SK-N-MC (cell line): ENCODE results near the gene GPX4.

Source experiments
- EZH2 ChIP-seq: fragments of 200-600 bp; sonication (generic); IDR thresholded peaks from one replicate; pipeline ENCODE4 v1.6.1; 2017; ENCODE audit warnings: antibody characterized with exemption
- FOXP2 ChIP-seq: optimal IDR thresholded peaks from 2 replicates; pipeline ENCODE3; 2011; ENCODE audit warnings: mild to moderate bottlenecking, moderate library complexity; ENCODE audit not compliant: insufficient read depth; ENCODE audit errors: extremely low read length, control extremely low read depth
- POLR2AphosphoS5 ChIP-seq: IDR thresholded peaks from 2 replicates; pipeline ENCODE4 v1.6.1; 2012; ENCODE audit warnings: mild to moderate bottlenecking, low read depth, low read length, borderline replicate concordance

DNA sequence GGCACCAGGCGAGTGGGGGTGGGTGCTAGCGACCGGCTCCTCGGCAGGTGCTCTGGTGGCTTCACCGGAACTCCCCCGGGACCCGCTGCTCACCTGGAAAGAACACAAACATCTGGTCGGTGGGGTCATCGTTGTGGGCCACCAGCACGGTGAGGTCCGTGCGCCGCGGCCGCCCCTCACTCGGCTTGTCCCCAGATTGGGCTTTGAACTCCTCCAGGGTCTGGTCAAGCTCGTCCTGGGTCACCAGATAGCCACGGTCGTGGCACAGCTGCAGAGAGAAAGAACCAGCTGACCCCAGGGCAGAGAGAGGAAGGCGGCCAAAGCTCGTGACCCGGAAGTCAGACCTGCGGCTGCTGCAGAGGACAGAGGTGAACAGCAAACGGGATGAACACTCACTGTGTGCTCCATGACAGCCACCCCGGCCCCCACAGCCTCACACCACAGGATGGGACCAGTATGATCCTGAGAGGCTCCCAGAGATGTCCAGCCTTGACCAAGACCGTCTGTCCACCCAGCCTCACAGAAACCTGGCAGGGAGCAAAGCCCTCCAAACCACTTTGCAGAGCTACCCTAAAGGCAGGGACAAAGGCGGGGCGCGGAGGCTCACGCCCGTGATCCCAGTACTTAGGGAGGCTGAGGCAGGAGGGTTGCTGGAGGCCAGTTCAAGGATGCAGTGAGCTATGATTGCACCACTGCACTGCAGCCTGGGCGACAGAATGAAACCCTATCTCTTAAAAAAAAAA is 9.8 kb upstream of the GPX4 start:
- no peak for TF ChIP-seq POLR2AphosphoS5
- no peak for TF ChIP-seq EZH2
- TF ChIP-seq FOXP2 = no peak
